Measurements from ENCODE around the gene SDK1.
A peak's percentile ranks its signal among the peaks of the same experiment; 100 is the strongest.

SDK1 gene

DNA sequence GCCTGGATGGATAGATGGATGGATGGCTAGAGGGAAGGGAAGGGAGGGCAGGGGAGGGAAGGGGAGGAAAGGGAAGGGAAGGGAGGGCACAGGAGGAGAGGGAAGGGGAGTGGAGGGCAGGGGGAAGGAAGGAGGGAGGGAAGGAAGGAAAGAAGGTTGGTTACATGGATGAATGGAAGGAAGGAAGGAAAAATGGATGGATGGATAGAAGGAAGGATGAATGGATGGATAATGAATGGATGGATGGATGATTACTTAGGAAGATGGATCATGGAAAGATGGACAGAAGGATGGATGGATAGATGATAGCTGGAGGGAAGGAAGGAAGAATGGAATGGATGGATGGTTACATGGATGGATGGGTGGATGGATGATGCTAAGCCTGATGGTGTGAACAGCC is 929.3 kb downstream of the SDK1 start:
- Histone ChIP-seq H3K36me3 (replicated peaks in 1 of 2; ENCODE audit: control insufficient read depth in 2 of 2, insufficient read depth in 2 of 2, low read length in 2 of 2) (peaks cover 0 to 1% of the 10 kb centered on the region in 2 donors), H3K4me2 (ENCODE audit: insufficient read depth, low read length, poor library complexity, severe bottlenecking) (no peak overlapping the region), H3K14ac (ENCODE audit: low read length) (no peak overlapping the region), H2BK5ac (ENCODE audit: low read length) (no peak overlapping the region), H4K91ac (ENCODE audit: low read depth, low read length, poor library complexity) (no peak overlapping the region), H4K8ac (ENCODE audit: low read depth, low read length) (no peak overlapping the region), H2BK15ac (ENCODE audit: low read length) (no peak overlapping the region), H3K4me1 (ENCODE audit: control insufficient read depth in 2 of 2, insufficient read depth in 1 of 2, low read depth in 1 of 2, low read length in 2 of 2) (peaks cover 3 to 6% of the 10 kb centered on the region in 2 donors), H2AK5ac (ENCODE audit: low read depth, low read length) (no peak overlapping the region), H2BK12ac (ENCODE audit: low read length) (no peak overlapping the region), H3K4ac (ENCODE audit: low read length) (no peak overlapping the region), H3K18ac (ENCODE audit: low read length) (no peak overlapping the region), H3K4me3 (ENCODE audit: low read length in 2 of 2) (no peak overlapping the region), H3K27me3 (ENCODE audit: control insufficient read depth in 3 of 3, insufficient read depth in 3 of 3, low read depth in 1 of 3, low read length in 3 of 3) (no peaks in the 10 kb centered on the region), H3K27ac (replicated peaks; ENCODE audit: low read length) (no peak overlapping the region), H2AFZ (ENCODE audit: low read length) (no peak overlapping the region), H2BK120ac (ENCODE audit: low read depth, low read length) (no peak overlapping the region), H3K23ac (ENCODE audit: low read depth, low read length, poor library complexity) (no peak overlapping the region), H3K9ac (ENCODE audit: low read depth, low read length, poor library complexity) (peak overlapping the region; percentile 38), H3K9me3 (replicated peaks in 1 of 2; ENCODE audit: control insufficient read depth in 2 of 2, insufficient read depth in 1 of 2, low read depth in 1 of 2, low read length in 2 of 2) (no peaks in the 10 kb centered on the region), H3K79me1 (ENCODE audit: low read depth, low read length) (no peaks in the 10 kb centered on the region)
- no peak for DNase-seq (ENCODE audit: low spot score)

DNA sequence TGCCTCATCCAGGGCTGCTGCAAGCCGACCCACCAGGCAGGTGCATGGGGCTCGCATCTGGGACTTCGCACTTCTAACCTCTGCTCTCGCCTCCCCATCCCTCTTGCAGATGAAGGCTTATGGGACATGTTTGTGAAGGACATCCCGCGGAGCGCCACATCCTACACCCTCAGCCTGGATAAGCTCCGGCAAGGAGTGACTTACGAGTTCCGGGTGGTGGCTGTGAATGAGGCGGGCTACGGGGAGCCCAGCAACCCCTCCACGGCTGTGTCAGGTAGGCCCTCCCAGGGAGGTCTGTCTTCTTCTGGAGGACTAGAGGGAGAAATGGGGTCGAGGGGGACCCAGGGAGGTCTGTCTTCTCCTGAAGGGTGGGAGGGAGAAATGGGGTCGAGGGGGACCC is 932.1 kb downstream of the SDK1 start:
- Histone ChIP-seq H3K79me1 (ENCODE audit: low read depth, low read length) (no peaks in the 10 kb centered on the region), H3K14ac (ENCODE audit: low read length) (no peak overlapping the region), H3K4me1 (ENCODE audit: control insufficient read depth in 2 of 2, insufficient read depth in 1 of 2, low read depth in 1 of 2, low read length in 2 of 2) (peaks cover 3 to 5% of the 10 kb centered on the region in 2 donors), H4K8ac (ENCODE audit: low read depth, low read length) (no peak overlapping the region), H2BK5ac (ENCODE audit: low read length) (no peak overlapping the region), H3K27ac (replicated peaks; ENCODE audit: low read length) (no peak overlapping the region), H3K27me3 (ENCODE audit: control insufficient read depth in 3 of 3, insufficient read depth in 3 of 3, low read depth in 1 of 3, low read length in 3 of 3) (no peaks in the 10 kb centered on the region), H3K18ac (ENCODE audit: low read length) (no peak overlapping the region), H3K4me2 (ENCODE audit: insufficient read depth, low read length, poor library complexity, severe bottlenecking) (no peak overlapping the region), H2AFZ (ENCODE audit: low read length) (no peak overlapping the region), H3K9me3 (replicated peaks in 1 of 2; ENCODE audit: control insufficient read depth in 2 of 2, insufficient read depth in 1 of 2, low read depth in 1 of 2, low read length in 2 of 2) (no peaks in the 10 kb centered on the region), H2BK120ac (ENCODE audit: low read depth, low read length) (no peak overlapping the region), H3K36me3 (replicated peaks in 1 of 2; ENCODE audit: control insufficient read depth in 2 of 2, insufficient read depth in 2 of 2, low read length in 2 of 2) (no peaks in the 10 kb centered on the region), H4K91ac (ENCODE audit: low read depth, low read length, poor library complexity) (no peak overlapping the region), H3K4me3 (ENCODE audit: low read length in 2 of 2) (no peak overlapping the region), H2BK12ac (ENCODE audit: low read length) (no peak overlapping the region), H3K23ac (ENCODE audit: low read depth, low read length, poor library complexity) (no peak overlapping the region), H3K4ac (ENCODE audit: low read length) (no peak overlapping the region), H2AK5ac (ENCODE audit: low read depth, low read length) (no peak overlapping the region), H3K9ac (ENCODE audit: low read depth, low read length, poor library complexity) (no peak overlapping the region), H2BK15ac (ENCODE audit: low read length) (no peak overlapping the region)
- DNase-seq (ENCODE audit: low spot score) = no peak
- no CpG with 5 or more reads among the region's 15 CpGs for WGBS, 2 donors (ENCODE audit: extremely low coverage in 2 of 2, insufficient read length in 2 of 2, insufficient replicate concordance in 1 of 2)

DNA sequence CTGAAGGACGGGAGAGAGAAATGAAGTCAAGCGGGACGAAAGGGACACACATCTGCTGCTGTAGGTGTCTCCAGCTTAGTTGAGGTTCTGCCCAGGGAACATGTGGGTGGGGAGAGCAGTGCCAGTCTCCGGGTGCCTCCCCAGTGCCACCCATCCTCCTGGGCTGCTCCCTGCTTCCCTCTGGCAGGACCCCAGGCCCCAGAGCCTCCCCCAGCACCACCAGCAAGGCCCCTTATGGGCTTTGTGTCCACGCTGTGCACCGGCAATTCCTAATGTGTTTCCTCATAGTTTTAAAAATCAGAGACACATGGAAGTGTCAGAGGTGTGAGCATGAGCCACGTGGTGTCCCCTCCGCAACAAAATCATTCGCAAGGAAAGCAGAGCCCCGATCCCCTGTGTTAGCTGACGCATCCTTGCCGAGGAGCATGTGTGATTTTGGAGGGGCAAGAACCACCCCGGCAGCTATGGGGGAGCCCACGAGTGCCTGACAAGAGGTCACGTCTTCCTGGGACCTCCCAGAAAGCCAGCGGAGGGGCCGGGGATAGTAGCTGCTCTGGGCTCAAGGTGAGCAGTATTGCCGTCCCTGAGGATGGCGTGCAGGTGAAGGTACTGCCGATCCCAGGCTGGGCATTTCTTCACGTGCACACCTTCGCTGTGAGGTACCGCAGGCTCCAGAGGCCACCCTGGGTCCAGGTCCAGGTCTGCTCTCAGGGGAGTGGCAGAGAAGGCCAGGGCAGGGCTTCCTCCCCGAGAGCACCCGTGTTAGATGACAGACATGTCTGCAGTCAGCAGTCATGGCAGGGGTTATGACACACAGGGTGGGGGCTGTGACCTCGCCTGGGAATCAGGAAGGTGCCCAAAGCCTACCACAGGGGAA is 932.8 kb downstream of the SDK1 start:
- Histone ChIP-seq H3K36me3 (replicated peaks in 1 of 2; ENCODE audit: control insufficient read depth in 2 of 2, insufficient read depth in 2 of 2, low read length in 2 of 2) (no peaks in the 10 kb centered on the region), H4K8ac (ENCODE audit: low read depth, low read length) (no peak overlapping the region), H3K9me3 (replicated peaks in 1 of 2; ENCODE audit: control insufficient read depth in 2 of 2, insufficient read depth in 1 of 2, low read depth in 1 of 2, low read length in 2 of 2) (no peaks in the 10 kb centered on the region), H3K4ac (ENCODE audit: low read length) (no peak overlapping the region), H2AK5ac (ENCODE audit: low read depth, low read length) (peak overlapping the region; percentile 23), H3K27ac (replicated peaks; ENCODE audit: low read length) (no peak overlapping the region), H2BK12ac (ENCODE audit: low read length) (no peak overlapping the region), H2AFZ (ENCODE audit: low read length) (no peak overlapping the region), H3K14ac (ENCODE audit: low read length) (no peak overlapping the region), H4K91ac (ENCODE audit: low read depth, low read length, poor library complexity) (no peak overlapping the region), H2BK15ac (ENCODE audit: low read length) (no peak overlapping the region), H3K79me1 (ENCODE audit: low read depth, low read length) (no peaks in the 10 kb centered on the region), H3K23ac (ENCODE audit: low read depth, low read length, poor library complexity) (no peak overlapping the region), H3K4me1 (ENCODE audit: control insufficient read depth in 2 of 2, insufficient read depth in 1 of 2, low read depth in 1 of 2, low read length in 2 of 2) (peaks cover 3 to 5% of the 10 kb centered on the region in 2 donors), H2BK120ac (ENCODE audit: low read depth, low read length) (no peak overlapping the region), H3K27me3 (ENCODE audit: control insufficient read depth in 3 of 3, insufficient read depth in 3 of 3, low read depth in 1 of 3, low read length in 3 of 3) (no peaks in the 10 kb centered on the region), H3K4me3 (ENCODE audit: low read length in 2 of 2) (no peak overlapping the region), H3K9ac (ENCODE audit: low read depth, low read length, poor library complexity) (no peak overlapping the region), H3K18ac (ENCODE audit: low read length) (peak overlapping the region; percentile 16), H2BK5ac (ENCODE audit: low read length) (no peak overlapping the region), H3K4me2 (ENCODE audit: insufficient read depth, low read length, poor library complexity, severe bottlenecking) (no peak overlapping the region)
- no peak for DNase-seq (ENCODE audit: low spot score)
- no CpG with 5 or more reads among the region's 26 CpGs for WGBS, 2 donors (ENCODE audit: extremely low coverage in 2 of 2, insufficient read length in 2 of 2, insufficient replicate concordance in 1 of 2)

DNA sequence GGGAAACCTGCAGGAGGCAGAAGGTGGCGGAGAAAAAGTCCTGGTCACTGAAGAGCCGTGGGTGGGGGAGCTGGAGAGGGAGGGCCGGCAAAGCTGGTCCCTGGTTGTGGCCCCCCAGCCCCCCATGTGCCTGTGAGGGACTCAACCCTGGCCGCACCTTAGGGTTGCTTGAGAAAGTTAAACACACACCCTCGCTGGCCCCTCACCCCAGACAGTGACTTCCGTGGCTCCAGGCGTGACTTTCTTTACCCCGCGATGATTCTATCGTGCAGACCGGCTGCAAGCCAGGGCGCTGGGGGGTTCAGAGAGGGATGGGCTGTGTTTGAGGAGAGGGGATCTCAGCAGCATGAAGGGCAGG is 933.4 kb downstream of the SDK1 start:
- no CpG with 5 or more reads among the region's 12 CpGs for WGBS, 2 donors (ENCODE audit: extremely low coverage in 2 of 2, insufficient read length in 2 of 2, insufficient replicate concordance in 1 of 2)
- H3K4me2 ChIP-seq (ENCODE audit: insufficient read depth, low read length, poor library complexity, severe bottlenecking) = no peak overlapping the region
- H3K9ac ChIP-seq (ENCODE audit: low read depth, low read length, poor library complexity) = no peak overlapping the region
- no peak overlapping the region for H2AK5ac ChIP-seq (ENCODE audit: low read depth, low read length)
- peaks cover 0 to under 1% of the 10 kb centered on the region in 2 donors for H3K36me3 ChIP-seq (replicated peaks in 1 of 2; ENCODE audit: control insufficient read depth in 2 of 2, insufficient read depth in 2 of 2, low read length in 2 of 2)
- DNase-seq (ENCODE audit: low spot score) = no peak
- no peak overlapping the region for H2BK15ac ChIP-seq (ENCODE audit: low read length)
- H4K8ac ChIP-seq (ENCODE audit: low read depth, low read length) = no peak overlapping the region
- H2BK12ac ChIP-seq (ENCODE audit: low read length) = no peak overlapping the region
- H3K9me3 ChIP-seq (replicated peaks in 1 of 2; ENCODE audit: control insufficient read depth in 2 of 2, insufficient read depth in 1 of 2, low read depth in 1 of 2, low read length in 2 of 2) = no peaks in the 10 kb centered on the region
- peaks cover 3 to 5% of the 10 kb centered on the region in 2 donors for H3K4me1 ChIP-seq (ENCODE audit: control insufficient read depth in 2 of 2, insufficient read depth in 1 of 2, low read depth in 1 of 2, low read length in 2 of 2)
- H4K91ac ChIP-seq (ENCODE audit: low read depth, low read length, poor library complexity) = no peak overlapping the region
- no peak overlapping the region for H2AFZ ChIP-seq (ENCODE audit: low read length)
- no peak overlapping the region for H3K4ac ChIP-seq (ENCODE audit: low read length)
- no peak overlapping the region for H3K18ac ChIP-seq (ENCODE audit: low read length)
- no peak overlapping the region for H2BK120ac ChIP-seq (ENCODE audit: low read depth, low read length)
- no peak overlapping the region for H3K4me3 ChIP-seq (ENCODE audit: low read length in 2 of 2)
- no peak overlapping the region for H3K23ac ChIP-seq (ENCODE audit: low read depth, low read length, poor library complexity)
- peak overlapping the region; percentile 42 for H2BK5ac ChIP-seq (ENCODE audit: low read length)
- no peak overlapping the region for H3K27ac ChIP-seq (replicated peaks; ENCODE audit: low read length)
- H3K14ac ChIP-seq (ENCODE audit: low read length) = no peak overlapping the region
- no peaks in the 10 kb centered on the region for H3K27me3 ChIP-seq (ENCODE audit: control insufficient read depth in 3 of 3, insufficient read depth in 3 of 3, low read depth in 1 of 3, low read length in 3 of 3)
- H3K79me1 ChIP-seq (ENCODE audit: low read depth, low read length) = no peaks in the 10 kb centered on the region
